Right atrium auricular region (tissue), 2 donors: ENCODE results near the gene NRG3. TPM values are rescaled to one million over a fixed set of nuclear protein-coding genes. Genes with fewer than 3 reads are reported as not detected.

ENCODE experiments used
- DNase-seq: peaks from one replicate; pipeline ENCODE4 v3.0.0-alpha.2; 2019; ENCODE audit warnings: low spot score
- H3K27ac ChIP-seq, 2 donors: fragments of 200-600 bp; sonication (generic); 1 replicate in 1 of 2; 2 replicates in 1 of 2; pipeline ENCODE4 v1.5.1; 2016 to 2019
- H3K27me3 ChIP-seq, 2 donors: fragments of 200-600 bp; sonication (generic); one replicate each; pipeline versions ENCODE4 v1.5.1 to v1.6.0; 2017 to 2019
- H3K36me3 ChIP-seq: fragments of 200-600 bp; sonication (generic); one replicate; pipeline ENCODE4 v1.5.1; 2016
- H3K4me1 ChIP-seq, 2 donors: fragments of 200-600 bp; sonication (generic); one replicate each; pipeline versions ENCODE4 v1.5.1 to v1.6.0; 2017 to 2019
- H3K4me3 ChIP-seq, 2 donors: fragments of 200-600 bp; sonication (generic); 1 replicate in 1 of 2; 2 replicates in 1 of 2; pipeline ENCODE4 v1.5.1; 2017 to 2019; ENCODE audit warnings: mild to moderate bottlenecking in 1 of 2, moderate library complexity in 1 of 2
- H3K9me3 ChIP-seq, 2 donors: fragments of 200-600 bp; sonication (generic); one replicate each; pipeline ENCODE4 v1.5.1; 2019
- CTCF ChIP-seq, 2 donors: fragments of 200-600 bp; sonication (generic); IDR thresholded peaks; one replicate each; pipeline ENCODE4 v1.5.1; 2019; ENCODE audit warnings: antibody characterized with exemption in 2 of 2
- total RNA-seq, 2 donors: library from RNA; depleted of rRNA; stranded (reverse); fragments of >200 nt; gene quantifications; one replicate each; pipeline ENCODE4 v1.1.0, GENCODE V29; 2016

NRG3 gene
- total RNA-seq, 2 donors from 2014 or later, result 0.70 to 1.4 TPM

- H3K27me3 ChIP-seq, result no peaks in the 10 kb centered on the region
- no peaks in the 10 kb centered on the region for H3K36me3 ChIP-seq
Measured at GRCh38 chr10:82692458-82692857, 817.5 kb downstream of the NRG3 start.

GRCh38 chr10:82721831-82722230 lies 846.8 kb downstream of the NRG3 start:
- DNase-seq, result no peak
- Histone ChIP-seq H3K27me3 (no peaks in the 10 kb centered on the region), H3K27ac (no peak overlapping the region), H3K4me1 (no peaks in the 10 kb centered on the region), H3K4me3 (no peak overlapping the region), H3K9me3 (no peaks in the 10 kb centered on the region), H3K36me3 (no peaks in the 10 kb centered on the region)
- TF ChIP-seq CTCF (IDR thresholded peaks at IDR 0.05), result no peak

More at GRCh38 chr10:82692458-82692857, 817.5 kb downstream of the NRG3 start:
- Histone ChIP-seq H3K27ac (no peak overlapping the region), H3K4me1 (no peaks in the 10 kb centered on the region), H3K9me3 (no peaks in the 10 kb centered on the region), H3K4me3 (no peak overlapping the region)
- no peak for TF ChIP-seq CTCF (IDR thresholded peaks at IDR 0.05)
- DNase-seq, result no peak

- TF ChIP-seq CTCF (IDR thresholded peaks at IDR 0.05), result no peak
- no peaks in the 10 kb centered on the region for H3K4me1 ChIP-seq
- no peak overlapping the region for H3K27ac ChIP-seq
- no peaks in the 10 kb centered on the region for H3K9me3 ChIP-seq
- no peak overlapping the region for H3K4me3 ChIP-seq
- H3K27me3 ChIP-seq, result no peaks in the 10 kb centered on the region
- DNase-seq, result no peak
- H3K36me3 ChIP-seq, result no peaks in the 10 kb centered on the region
Measured at GRCh38 chr10:82722273-82722672, 847.3 kb downstream of the NRG3 start.

GRCh38 chr10:82736305-82736704 lies 861.3 kb downstream of the NRG3 start:
- TF ChIP-seq CTCF (IDR thresholded peaks at IDR 0.05), result no peak
- Histone ChIP-seq H3K4me1 (no peaks in the 10 kb centered on the region), H3K9me3 (no peaks in the 10 kb centered on the region), H3K4me3 (no peak overlapping the region), H3K36me3 (no peaks in the 10 kb centered on the region), H3K27me3 (no peaks in the 10 kb centered on the region), H3K27ac (no peak overlapping the region)
- DNase-seq, result no peak

- H3K27ac ChIP-seq, result no peak overlapping the region
- no peaks in the 10 kb centered on the region for H3K4me1 ChIP-seq
- no peaks in the 10 kb centered on the region for H3K9me3 ChIP-seq
- H3K36me3 ChIP-seq, result no peaks in the 10 kb centered on the region
- no peak overlapping the region for H3K4me3 ChIP-seq
- no peak for TF ChIP-seq CTCF (IDR thresholded peaks at IDR 0.05)
- no peaks in the 10 kb centered on the region for H3K27me3 ChIP-seq
- no peak for DNase-seq
Measured at GRCh38 chr10:82737549-82737948, 862.6 kb downstream of the NRG3 start.

GRCh38 chr10:82738592-82738991 lies 863.6 kb downstream of the NRG3 start:
- no peak for DNase-seq
- no peaks in the 10 kb centered on the region for H3K4me1 ChIP-seq
- no peaks in the 10 kb centered on the region for H3K27me3 ChIP-seq
- H3K36me3 ChIP-seq, result no peaks in the 10 kb centered on the region
- H3K4me3 ChIP-seq, result no peak overlapping the region
- no peak for TF ChIP-seq CTCF (IDR thresholded peaks at IDR 0.05)
- no peaks in the 10 kb centered on the region for H3K9me3 ChIP-seq
- no peak overlapping the region for H3K27ac ChIP-seq
